OCI-LY3 (cell line): ENCODE results near the gene GAPT.

Source experiments
- CTCF ChIP-seq: fragments of 200-600, 300-600 bp; sonication (generic); IDR thresholded peaks from 2 replicates; pipeline ENCODE4 v1.5.1; 2014; ENCODE audit warnings: antibody characterized with exemption, low read length, low read depth
- EZH2phosphoT487 ChIP-seq: fragments of 200-600 bp; shearing (Covaris generic); IDR thresholded peaks from 2 replicates; pipeline ENCODE4 v1.6.1; 2018; ENCODE audit warnings: antibody characterized with exemption, mixed run types, low read depth

- TF ChIP-seq CTCF (peak; percentile 46), EZH2phosphoT487 (no peak)
These were observed 7.2 kb downstream of the GAPT start for GRCh38 chr5:58498340-58498942.
